DMS79 treated with DMSO at 0.1 percent for 48 hours (cell line): ENCODE measurements around the gene C6orf132.
"Not testable (repeated sequence)": the region's sequence is repeated elsewhere in the genome, so short reads cannot be mapped to it uniquely, and the experiment has no call there.

Source experiments
- DNase-seq: peaks from one replicate; lab custom pipeline; 2025; lab: John Stamatoyannopoulos, UW

C6orf132 gene

GRCh38 chr6:42162812-42163211 is 20.4 kb upstream of the C6orf132 start:
- no peak for DNase-seq

- peak; percentile 6 for DNase-seq
Observed at GRCh38 chr6:42162384-42162783, 20.0 kb upstream of the C6orf132 start.

- DNase-seq: no peak
Observed at GRCh38 chr6:42159431-42160024, 17.1 kb upstream of the C6orf132 start.

GRCh38 chr6:42158631-42159030 is 16.2 kb upstream of the C6orf132 start:
- DNase-seq: no peak

- DNase-seq: no peak
Observed at GRCh38 chr6:42158011-42158410, 15.6 kb upstream of the C6orf132 start.

- no peak for DNase-seq
Observed at GRCh38 chr6:42156638-42157037, 14.2 kb upstream of the C6orf132 start.

GRCh38 chr6:42155293-42155692 is 12.9 kb upstream of the C6orf132 start:
- no peak for DNase-seq

- no peak for DNase-seq
Observed at GRCh38 chr6:42154461-42155209, 12.2 kb upstream of the C6orf132 start.

- no peak for DNase-seq
Observed at GRCh38 chr6:42153921-42154320, 11.5 kb upstream of the C6orf132 start.

- DNase-seq: not testable (repeated sequence)
Observed at GRCh38 chr6:42152528-42153213, 10.3 kb upstream of the C6orf132 start.

- no peak for DNase-seq
Observed at GRCh38 chr6:42152024-42152423, 9.6 kb upstream of the C6orf132 start.

- no peak for DNase-seq
Observed at GRCh38 chr6:42150254-42150653, 7.8 kb upstream of the C6orf132 start.

- DNase-seq: no peak
Observed at GRCh38 chr6:42148058-42148457, 5.6 kb upstream of the C6orf132 start.

GRCh38 chr6:42147138-42147562 is 4.7 kb upstream of the C6orf132 start:
- DNase-seq: no peak

GRCh38 chr6:42141603-42142117 is 760 bp downstream of the C6orf132 start:
- DNase-seq: peak; percentile 13

GRCh38 chr6:42140756-42141602 is 1.4 kb downstream of the C6orf132 start:
- DNase-seq: no peak

- no peak for DNase-seq
Observed at GRCh38 chr6:42140032-42140431, 2.4 kb downstream of the C6orf132 start.

GRCh38 chr6:42138630-42139619 is 3.5 kb downstream of the C6orf132 start:
- no peak for DNase-seq

GRCh38 chr6:42138190-42138589 is 4.2 kb downstream of the C6orf132 start:
- no peak for DNase-seq

- DNase-seq: no peak
Observed at GRCh38 chr6:42137194-42137753, 5.1 kb downstream of the C6orf132 start.
